GM19193 (cell line): ENCODE results near the gene ZNF506.
A peak's percentile ranks its signal among the peaks of the same experiment; 100 is the strongest.

Source experiments
- POLR2A ChIP-seq: IDR thresholded peaks from 4 replicates; pipeline ENCODE4 v1.6.1; 2011; ENCODE audit not compliant: insufficient read depth, insufficient read length; ENCODE audit errors: extremely low read depth

Gene ZNF506

GRCh38 chr19:19782783-19783182, 38.8 kb downstream of the ZNF506 start:
- TF ChIP-seq POLR2A, result no peak

DNA sequence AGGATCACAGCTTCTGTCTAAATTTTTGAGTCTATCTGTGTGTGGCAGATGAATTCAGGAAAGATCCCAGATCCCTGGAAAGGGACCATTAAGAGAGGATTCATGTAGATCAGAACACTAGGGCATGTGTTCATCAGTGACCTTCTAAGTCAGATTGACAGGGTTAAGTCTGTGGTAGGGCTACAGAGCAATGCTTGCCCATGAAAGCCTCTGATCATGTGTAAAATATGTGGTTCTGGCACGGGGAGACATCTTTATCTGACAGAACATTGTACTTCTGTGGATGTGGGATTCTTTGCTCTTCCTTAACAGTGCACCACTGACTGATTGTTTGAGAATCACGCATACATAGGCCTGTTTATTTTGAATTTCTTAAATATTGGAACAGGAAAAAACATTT, 42.9 kb downstream of the ZNF506 start:
- no peak for TF ChIP-seq POLR2A

GRCh38 chr19:19777692-19778091, 43.9 kb downstream of the ZNF506 start:
- no peak for TF ChIP-seq POLR2A

- peak; percentile 74 for TF ChIP-seq POLR2A
Measured at GRCh38 chr19:19776206-19777008, 45.1 kb downstream of the ZNF506 start.

- TF ChIP-seq POLR2A, result no peak
Measured at GRCh38 chr19:19775891-19776205, 45.7 kb downstream of the ZNF506 start.

- no peak for TF ChIP-seq POLR2A
Measured at GRCh38 chr19:19774354-19775033, 47.1 kb downstream of the ZNF506 start.

DNA sequence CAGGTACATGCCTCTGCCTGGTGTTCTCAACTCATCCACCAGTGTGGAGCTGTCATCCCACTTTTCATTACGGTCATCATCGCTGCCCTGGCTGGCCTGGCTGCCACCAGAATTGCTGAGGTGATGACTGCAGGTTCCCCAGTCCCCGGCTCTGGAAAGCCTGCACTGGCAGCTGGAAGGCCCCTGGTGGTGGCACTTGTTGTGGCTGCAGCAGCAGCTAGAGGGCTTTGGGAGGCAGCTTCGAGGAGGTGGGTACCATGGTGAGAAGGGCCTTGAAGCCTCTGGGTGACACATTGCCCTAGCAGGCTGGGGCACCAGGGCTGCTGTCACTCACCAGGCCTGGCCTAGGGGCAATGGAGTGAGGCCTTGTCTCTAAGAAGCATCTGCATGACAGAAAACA, 63.4 kb downstream of the ZNF506 start:
- no peak for TF ChIP-seq POLR2A

GRCh38 chr19:19752760-19753403, 68.7 kb downstream of the ZNF506 start:
- no peak for TF ChIP-seq POLR2A

- no peak for TF ChIP-seq POLR2A
Measured at GRCh38 chr19:19751846-19752245, 69.7 kb downstream of the ZNF506 start.

DNA sequence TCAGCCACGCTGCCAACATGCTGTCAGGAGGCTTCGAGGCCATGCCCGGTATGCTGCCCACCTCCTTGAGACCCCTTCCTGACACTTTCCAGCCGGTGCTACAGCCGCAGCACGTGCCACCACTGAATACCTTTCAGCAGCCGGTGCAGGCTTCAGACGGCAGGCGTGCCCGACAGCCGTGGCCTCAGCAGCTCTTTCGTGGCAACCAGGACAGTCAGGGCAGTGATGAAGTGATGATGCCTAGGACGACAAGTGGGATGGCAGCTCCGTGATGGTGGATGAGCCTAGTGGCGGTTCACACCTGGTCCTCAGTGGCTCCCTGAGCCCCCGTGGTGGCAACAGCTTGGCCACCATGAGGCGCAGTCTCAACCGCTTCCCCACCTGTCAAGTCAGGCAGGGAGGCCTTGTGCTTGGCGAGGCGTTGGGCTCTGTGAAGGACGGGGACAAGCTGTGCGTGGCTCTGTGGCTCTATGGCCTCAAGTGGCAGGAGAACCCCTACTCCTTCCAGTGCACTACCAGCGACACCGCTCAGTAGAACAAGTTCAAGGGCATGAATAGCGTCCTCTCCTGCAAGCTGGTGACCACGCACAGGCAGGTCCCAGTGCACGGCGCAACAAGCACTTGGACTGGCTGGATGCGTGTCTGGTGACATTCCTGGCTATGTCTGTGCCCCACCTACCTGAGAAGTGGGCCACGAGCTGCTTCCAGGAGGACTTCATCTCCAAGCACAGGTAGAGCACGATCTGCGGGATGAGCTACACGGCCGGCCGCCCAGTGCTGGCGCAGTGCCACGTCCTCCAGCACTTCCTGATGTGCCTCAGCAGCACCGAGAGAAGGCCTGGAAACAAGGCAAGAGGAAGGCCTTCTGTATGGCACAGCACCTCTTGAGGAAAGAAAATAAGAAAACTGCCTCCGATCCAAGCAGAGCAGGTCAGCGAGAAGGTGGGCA, 70.4 kb downstream of the ZNF506 start:
- no peak for TF ChIP-seq POLR2A

DNA sequence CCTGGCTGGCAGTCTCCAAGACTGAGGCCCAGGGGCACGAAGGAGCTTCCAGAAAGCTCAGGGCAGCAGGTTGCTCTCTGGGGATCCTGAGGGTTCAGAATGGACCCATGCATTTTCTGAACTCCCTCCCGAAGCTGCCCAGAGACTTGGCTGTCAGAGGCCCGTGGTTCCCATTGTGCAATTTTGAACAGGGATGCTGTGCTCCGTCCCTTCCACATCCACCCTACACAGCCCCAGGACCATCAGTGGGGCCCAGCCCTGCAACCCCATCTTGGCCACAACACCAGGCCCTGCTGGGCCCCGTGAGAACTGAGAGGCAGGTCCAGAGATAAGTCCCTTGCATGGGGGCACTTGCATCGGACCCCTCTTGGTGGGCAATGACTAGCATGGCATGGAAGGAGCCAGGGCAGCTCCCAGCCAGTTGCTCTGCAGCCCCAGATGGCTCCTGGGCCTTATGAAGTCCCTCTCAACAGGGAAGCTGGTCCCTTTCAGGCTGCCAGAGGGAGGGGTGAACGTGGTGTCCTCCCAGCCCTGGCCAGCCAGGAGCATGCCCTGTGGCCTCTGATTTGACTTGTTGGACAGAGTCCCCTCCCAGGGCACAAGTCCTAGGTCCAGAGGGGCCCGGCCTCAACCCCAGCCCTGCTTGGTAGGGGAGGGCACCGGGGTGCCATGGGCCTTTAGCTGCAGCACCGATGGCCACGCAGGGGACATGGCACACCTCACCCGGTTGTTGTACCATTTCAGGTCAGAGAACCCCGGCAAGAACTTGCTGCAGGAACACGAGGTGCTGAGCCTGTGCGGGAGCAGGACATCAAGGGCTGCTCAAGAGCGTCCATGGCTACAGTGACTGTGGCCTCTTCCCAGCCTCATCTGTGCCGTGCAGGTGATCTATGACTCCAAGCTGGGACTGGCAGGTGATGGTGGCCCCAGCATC, 71.4 kb downstream of the ZNF506 start:
- no peak for TF ChIP-seq POLR2A

DNA sequence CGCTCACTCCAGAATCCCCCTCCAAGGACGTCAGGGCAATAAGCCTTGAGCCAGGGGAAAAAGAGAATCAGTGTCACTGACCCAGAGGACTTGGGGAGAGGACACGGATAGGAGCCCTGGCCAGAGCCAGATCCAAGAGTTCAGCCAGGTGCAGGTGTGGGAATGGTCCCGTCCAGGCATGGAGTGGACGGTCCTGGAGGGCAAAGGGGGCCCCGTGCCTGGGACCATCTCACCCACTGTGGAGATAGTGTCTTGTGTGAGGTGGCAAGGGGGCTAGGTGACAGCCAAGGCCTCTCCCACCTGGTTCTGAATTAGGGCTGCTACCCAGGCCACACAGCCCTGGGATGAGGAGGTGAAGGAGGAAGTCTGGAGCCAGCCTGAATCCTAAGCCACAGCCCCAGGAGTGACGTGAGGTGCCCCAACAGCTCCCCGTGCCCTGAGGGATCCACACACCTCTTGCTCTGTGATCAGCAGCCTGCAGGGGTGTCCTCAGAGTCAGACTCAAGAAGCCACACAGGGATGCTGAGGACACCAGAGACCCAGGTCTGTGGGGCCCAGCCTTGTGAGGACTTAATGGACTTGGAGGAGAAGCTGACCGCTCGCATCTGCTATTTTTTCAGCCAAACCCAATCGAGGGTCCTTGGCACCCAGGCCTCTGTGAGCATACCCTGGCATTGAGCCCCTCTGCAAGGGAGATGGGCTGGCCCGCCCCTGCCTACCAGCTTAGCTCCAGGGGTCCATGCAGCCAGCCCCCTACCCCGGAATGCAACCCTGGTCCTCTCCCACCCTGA, 72.2 kb downstream of the ZNF506 start:
- TF ChIP-seq POLR2A, result no peak

DNA sequence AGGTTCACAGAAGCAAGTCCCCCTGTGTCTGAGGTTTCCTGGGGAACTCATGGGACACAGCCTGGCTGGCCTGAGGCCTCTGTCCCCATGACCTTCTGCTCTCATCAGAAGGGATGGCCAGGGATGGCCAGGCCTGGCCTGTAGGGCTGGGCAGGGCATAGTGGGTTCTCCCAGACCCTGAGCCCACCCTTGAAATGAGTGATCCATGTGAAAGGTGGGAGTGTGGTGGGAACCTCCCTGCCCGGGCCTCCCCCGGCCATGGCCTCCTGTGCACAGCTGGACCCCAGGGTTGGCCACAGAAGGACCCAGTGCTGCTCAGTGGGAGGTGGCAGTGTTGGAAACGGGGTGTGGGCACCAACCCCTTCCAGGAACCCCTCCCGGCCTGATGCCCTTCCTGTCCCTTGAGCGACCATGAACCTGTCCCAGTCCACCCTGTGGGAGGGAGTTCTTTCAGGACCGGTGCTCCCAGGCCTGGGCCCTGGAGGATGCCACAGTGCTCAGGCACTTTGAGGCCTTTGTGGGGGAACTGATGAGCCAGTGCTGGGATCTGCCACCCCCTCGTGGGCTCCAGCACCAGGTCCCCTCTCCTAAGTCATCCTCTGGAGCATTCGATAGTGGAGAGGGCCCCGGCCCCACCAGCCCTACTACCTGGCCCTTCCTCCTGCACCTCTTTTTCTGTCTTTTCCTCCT, 73.2 kb downstream of the ZNF506 start:
- no peak for TF ChIP-seq POLR2A
